GM18499 (cell line): ENCODE data around the gene CYP39A1.

Source experiments
- ATAC-seq: cut with Tn5 transposase; IDR thresholded peaks from one replicate; pipeline ENCODE4 v1.9.1; 2021; ENCODE audit warnings: moderate number of reproducible peaks; ENCODE audit not compliant: insufficient read depth, unreplicated experiment

Gene CYP39A1

GRCh38 chr6:46605091-46605797 is 47.4 kb downstream of the CYP39A1 start:
- ATAC-seq: no peak

- ATAC-seq: no peak
These were observed 54.4 kb downstream of the CYP39A1 start for GRCh38 chr6:46598215-46598614.

DNA sequence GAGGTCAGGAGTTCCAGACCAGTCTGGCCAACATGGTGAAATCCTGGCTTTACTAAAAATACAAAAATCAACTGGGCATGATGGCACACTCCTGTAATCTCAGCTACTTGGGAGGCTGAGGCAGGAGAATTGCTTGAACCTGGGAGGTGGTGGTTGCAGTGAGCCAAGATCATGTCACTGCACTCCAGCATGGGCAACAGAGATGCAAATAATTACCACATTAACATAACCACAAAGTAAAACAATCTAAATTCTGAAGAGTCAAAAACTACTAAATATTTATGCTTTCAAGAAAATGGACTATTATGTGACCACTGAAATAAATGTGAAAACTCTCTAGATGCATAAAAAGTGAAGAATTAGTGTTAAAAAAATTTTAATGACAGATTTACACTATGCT is 59.9 kb downstream of the CYP39A1 start:
- no peak for ATAC-seq

DNA sequence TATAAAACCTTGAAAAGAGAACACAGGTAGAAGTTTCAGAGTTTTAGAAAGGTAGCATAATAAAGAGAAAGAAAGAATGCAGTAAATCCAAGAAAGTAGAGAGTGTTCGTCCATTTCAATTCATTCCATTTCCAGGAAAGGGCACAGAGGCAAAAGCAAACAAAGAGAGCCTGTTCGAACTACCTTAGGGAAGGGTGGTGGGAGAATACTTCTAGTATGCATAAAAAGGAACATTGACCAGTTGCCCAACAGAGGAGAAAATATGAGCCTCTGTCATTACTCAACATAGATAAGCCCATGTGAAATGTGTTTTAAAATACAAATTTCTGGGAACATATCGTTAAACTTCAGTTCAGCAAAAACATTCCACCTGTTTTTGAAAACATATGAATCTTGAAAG is 60.6 kb downstream of the CYP39A1 start:
- no peak for ATAC-seq

GRCh38 chr6:46590765-46591164 is 61.9 kb downstream of the CYP39A1 start:
- ATAC-seq: no peak

DNA sequence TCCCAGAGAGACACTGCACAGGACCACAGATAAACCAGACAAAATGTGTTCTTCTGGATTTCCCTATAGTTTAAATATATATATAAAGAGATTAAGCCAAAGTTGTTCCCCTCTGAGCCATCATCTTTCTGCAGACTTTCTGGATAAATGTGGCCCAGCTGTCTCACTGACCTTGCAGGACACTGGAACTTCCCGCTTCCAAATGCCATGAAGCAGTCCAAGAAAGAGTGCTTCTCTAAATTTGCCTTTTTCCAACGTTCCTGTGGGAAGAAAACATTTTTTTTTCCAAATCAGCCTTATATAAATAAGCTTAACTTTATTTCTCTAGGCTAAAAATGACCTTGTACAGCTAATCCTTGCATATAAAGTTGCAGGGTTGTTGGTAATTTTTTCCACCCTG is 65.7 kb downstream of the CYP39A1 start:
- ATAC-seq: no peak

DNA sequence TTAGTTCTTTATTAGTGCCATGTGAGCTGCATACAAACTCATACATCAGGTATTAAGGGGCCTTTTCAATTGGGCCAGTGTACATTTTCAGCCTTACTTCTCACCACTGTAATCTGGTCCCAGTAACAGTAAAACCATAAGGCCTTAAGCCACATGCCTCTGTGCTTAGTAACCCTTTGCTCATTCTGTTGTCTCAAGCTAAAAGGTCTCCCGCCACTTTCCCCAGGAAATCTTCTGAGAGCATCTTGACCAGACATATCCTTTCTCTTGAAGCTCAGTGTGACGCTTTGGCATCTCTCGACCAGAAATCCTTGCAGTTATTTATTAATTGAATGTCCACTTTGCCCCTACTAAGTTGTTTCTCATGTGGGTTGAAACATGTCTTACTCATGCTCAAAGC is 68.0 kb downstream of the CYP39A1 start:
- no peak for ATAC-seq

DNA sequence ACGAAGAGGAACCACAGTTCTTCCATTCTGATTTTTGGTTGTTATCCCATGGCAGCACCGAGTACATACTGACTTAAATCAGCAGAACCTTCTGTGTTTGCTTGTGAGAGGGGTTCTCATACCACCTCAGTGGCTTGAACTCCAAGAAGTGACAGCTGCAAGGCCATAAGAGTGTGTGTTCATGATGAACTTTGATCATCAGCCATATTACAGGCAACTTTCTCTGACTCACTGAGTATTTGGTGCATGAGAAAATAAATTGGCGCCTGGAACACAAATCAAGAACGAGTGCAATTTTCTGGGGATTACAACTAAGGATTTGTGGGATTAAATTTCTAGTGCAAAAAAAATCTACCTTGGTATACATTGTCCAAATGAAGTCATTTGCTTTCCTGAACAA is 68.9 kb downstream of the CYP39A1 start:
- ATAC-seq: no peak

DNA sequence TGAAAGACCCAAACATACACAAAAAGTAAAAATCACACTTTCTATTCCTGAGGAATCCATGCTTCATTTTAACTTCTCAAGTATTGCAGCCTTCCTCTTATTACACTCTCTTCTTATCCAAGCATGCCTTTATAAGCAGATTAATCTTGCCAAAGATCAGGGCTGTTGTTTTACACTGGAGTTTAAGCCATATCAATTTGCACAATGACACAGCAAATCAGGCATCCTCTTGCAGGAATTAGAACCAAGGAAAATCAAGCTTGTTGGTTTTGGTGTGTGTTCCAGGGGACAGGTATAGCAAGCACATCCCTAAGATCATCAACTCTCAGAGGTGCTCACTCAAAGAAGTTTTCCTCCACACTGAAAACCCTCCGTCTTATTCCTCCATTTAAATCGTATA is 69.5 kb downstream of the CYP39A1 start:
- no peak for ATAC-seq

GRCh38 chr6:46581459-46582177 is 71.0 kb downstream of the CYP39A1 start:
- ATAC-seq: no peak

DNA sequence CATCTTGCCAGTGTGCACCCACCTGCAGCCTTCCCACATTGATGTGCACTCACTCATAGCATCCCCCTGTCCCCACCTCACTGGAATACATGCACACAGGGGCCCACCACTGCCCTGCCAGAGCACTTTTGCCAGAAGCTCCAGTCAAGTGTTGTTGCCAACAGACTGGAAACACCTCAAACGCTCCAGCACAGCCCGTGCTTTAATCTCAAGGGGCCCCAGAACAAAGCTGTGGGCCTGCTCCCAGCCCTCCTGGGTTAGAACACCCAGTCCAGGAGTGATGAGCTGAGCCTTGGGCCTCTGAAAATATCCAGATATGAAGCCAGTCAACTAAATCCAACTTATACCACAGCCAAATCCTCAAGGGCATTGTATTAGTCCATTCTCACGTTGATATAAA is 77.1 kb downstream of the CYP39A1 start:
- no peak for ATAC-seq

- ATAC-seq: no peak
These were observed 79.5 kb downstream of the CYP39A1 start for GRCh38 chr6:46573140-46573539.

- ATAC-seq: no peak
These were observed 87.1 kb downstream of the CYP39A1 start for GRCh38 chr6:46565531-46565930.

DNA sequence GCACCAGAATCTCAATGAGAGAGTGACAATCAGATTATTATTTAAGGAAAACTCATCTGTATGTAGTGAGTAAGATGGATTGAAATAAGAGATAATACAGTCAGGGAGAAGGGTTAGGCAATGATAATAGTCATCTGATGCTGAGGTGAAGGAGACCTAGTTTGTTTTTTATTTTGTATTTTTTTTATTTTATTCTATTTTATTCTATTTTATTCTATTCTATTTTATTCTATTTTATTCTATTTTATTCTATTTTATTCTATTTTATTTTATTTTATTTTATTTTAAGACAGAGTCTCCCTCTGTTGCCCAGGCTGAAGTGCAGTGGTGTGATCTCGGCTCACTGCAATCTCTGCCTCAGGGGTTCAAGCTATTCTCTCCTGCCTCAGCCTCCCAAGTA is 88.7 kb downstream of the CYP39A1 start:
- no peak for ATAC-seq

DNA sequence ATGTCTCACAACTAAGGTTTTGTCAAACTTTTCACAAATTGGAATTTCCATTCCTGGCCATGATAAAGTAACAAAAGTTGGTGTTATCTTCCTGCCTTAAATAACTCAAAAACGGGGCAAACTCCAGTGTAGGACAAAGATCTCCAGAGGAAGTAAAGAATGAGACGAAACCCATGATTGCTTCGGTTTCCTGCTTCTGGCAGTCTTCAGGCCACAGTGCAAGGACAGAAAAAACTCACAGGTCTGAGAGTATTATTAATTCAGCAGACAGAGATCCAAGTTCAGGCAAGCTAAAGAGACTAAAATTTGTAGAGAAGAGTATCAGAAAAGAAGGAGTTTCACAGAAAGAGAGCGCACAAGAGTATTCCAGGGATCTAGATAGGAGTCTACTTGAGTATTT is 96.6 kb downstream of the CYP39A1 start:
- ATAC-seq: no peak

DNA sequence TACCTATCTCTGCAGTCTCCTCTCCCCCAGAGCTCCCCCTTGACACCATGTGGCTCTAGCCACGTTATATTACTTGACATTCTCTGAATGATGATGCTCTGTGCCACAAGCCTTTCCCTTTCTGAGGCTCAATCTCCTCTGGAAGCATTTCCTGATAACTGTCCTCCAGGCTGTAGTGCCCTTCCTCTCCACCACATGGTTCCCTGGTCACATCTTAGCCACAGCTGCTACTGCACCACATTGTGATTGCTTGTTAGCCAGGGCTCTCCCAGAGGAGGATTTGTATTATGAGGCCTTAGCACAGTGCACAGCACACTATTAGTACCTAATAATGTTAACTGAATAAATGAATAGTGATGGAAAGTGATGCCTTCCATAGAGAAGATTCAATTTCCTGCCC is 97.5 kb downstream of the CYP39A1 start:
- ATAC-seq: no peak

DNA sequence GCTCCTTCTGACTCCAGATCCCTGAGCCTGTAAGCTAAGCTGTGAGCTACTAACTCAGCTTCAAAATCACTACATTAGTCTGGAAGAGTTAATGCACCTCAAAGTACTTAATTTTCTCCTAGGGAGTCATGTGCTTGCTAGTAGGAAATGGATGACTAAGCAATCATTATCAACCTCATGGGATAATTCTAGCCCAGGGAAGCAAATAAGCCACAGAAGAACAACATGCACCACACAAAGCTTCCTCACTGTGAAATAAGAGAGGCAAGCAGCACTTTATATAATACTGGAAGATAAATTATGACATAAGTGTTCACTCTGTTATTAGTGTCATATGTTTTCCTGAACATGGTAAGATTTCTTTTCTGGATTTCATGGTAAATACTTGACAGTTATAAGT is 103.5 kb downstream of the CYP39A1 start:
- no peak for ATAC-seq

- no peak for ATAC-seq
These were observed 111.1 kb downstream of the CYP39A1 start for GRCh38 chr6:46541556-46541955.

DNA sequence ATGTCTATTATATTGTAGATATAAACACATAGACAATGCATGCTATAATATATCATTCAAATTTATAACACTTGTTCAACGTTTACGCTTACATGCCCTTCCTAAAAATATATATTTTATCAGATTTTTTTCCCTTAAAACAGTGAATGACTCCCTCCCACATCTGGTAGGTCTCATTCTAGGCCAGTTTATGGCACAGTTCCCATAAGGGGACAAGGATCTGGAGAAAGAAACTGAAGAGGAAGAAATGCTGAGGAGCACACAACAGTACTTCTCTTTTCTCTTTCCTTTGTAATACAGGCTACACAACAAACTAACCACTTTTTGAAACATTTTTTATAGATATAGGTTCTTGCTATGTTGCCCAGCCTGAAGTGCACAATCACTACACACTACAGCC is 112.8 kb downstream of the CYP39A1 start:
- ATAC-seq: no peak

DNA sequence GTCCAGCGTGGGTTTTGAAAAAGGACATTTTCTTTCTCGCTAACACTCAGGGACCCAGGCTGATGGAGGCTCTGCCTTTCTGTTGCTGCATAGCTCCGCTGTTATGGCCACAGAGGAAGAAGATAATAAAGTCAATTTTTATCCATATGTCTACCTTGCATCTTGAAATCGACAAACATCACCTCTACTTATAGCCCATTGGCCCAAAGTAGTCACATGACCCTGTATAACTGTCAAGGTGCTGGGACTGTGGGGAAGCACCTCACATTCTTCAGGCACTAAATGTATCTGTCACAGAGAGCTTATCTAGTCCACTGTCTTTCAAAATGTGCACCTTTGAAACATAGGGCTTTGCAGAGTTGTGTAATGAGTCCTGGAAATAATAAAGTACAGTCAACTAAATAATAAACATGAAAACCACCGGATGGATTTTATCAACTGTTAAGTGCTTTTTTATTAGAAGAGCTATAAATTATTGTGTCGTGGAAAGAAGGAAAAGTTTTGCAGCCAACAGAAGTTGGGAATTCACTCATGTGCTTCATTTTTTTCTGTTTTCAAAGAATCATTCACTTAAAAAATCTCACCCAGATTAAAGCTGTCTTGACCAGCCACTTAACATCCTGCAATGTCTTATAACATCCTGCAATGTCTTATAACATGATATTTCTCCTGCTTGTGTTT is 113.7 kb downstream of the CYP39A1 start:
- no peak for ATAC-seq

DNA sequence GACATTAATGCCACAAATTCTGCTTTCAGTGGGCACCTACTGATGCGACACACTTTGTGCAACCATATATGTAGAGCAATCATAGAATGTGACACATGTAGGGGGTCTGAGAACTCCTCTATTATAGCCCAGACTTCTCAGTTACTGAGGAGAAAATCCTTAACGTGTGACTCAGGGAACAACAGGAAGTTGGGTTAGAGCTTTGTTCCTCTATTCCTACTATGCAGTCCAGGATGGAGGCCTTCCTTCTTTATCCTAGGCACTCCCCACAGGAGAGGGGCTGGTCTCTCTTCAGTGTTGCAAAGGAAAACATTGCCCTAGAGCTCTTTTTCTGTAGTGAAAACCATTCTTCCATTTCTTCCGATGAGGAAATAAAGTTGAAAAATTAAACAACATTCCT is 121.7 kb downstream of the CYP39A1 start:
- ATAC-seq: no peak
